COLO668 (cell line): ENCODE measurements around the gene ERRFI1.
A peak's percentile ranks its signal among the peaks of the same experiment; 100 is the strongest.

Source experiments
- DNase-seq: peaks from one replicate; lab custom pipeline; 2025; ENCODE audit not compliant: unreplicated experiment; lab: John Stamatoyannopoulos, UW

ERRFI1 gene

DNA sequence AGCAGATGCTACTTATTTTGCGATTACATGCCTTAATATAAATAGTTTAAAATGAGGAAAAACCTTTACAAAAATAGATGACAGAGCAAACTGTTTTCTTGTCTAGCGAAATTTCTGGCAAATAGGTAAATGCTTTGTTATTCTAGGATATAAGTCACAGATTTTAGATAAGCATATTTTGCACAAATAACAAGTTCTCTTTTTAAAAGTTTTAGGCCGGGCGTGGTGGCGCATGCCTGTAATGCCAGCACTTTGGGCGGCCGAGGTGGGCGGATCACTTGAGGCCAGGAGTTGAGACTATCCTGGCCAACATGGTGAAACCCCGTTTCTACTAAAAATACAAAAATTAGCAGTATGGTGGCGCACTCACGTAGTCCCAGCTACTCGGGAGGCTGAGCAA is 20.3 kb upstream of the ERRFI1 start:
- no peak for DNase-seq

GRCh38 chr1:8043621-8044020 is 17.5 kb upstream of the ERRFI1 start:
- no peak for DNase-seq

DNA sequence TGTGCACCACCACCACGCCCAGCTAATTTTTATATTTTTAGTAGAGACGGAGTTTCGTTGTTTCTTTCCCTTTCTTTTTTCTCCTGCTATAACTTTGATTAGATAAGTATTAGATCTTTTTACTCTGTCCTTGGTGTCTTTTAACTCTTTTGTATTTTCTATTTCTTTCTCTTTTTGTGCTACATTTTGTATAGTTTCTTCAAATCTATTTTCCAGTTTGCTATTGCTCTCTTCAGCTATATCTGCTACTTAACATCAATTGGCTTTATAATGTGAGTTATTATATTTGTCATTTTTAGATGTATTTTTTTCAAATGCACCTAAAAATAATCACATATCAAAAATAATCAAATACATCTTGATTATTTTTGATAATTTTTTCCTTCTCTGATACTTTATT is 16.0 kb upstream of the ERRFI1 start:
- no peak for DNase-seq

- peak; percentile 63 for DNase-seq
Observed at GRCh38 chr1:8040586-8040985, 14.5 kb upstream of the ERRFI1 start.

DNA sequence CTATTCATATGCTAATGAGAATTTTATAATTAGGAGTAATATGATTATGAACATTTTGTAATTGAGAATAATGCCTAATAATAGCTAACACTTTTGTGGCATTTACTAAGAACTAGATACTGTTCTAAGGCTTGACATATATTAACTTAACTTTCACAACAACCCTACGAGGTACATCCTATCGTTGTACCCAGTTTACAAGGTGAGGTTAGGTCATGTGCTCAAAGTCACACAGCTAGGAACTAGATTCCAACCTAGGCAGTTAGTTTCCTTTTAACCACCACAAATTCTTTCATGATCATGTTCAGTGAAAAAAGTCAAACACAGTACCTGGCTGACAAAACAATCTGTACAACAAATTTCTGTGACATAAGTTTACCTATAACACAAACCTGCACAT is 13.0 kb upstream of the ERRFI1 start:
- no peak for DNase-seq

DNA sequence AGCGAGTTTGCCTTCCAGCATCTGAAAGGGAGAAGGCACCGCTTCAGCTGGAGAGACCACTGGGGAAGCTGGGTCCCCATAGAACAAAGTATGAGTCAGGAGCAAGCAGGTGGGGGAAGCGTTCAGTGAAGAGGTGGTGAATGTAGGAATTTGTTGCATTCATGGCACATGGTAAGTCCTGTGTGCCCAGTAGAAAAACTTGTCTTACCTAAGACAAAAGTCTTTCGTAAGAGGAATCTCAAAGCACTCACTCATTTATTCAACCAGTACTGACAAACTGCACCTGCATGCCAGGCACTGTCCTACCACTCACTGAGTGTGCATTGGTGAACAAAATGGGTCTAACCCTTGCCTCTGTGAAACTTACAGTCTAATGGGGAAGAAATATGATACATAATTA is 9.2 kb upstream of the ERRFI1 start:
- no peak for DNase-seq

- no peak for DNase-seq
Observed at GRCh38 chr1:8033322-8033721, 7.2 kb upstream of the ERRFI1 start.

- DNase-seq: no peak
Observed at GRCh38 chr1:8032366-8032910, 6.3 kb upstream of the ERRFI1 start.

- DNase-seq: no peak
Observed at GRCh38 chr1:8031176-8031785, 5.2 kb upstream of the ERRFI1 start.

DNA sequence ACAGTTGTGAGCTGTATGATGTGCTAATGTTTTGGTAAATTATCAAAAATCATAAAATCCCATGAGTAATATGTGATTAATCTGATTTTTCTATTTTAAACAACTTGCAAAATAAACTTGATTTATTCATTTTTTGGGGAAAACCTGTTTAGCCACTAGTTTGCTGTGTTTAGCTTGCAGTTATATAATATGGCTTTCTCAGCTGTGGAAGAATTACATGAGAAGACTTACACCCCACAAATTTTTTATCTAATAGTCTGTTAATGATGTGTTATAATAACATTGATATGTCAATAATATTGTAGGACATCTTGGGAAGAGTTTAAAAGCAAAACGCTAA is 2.4 kb upstream of the ERRFI1 start:
- no peak for DNase-seq

GRCh38 chr1:8027748-8028570 is 1.9 kb upstream of the ERRFI1 start:
- DNase-seq: no peak

- DNase-seq: peak; percentile 33
Observed at GRCh38 chr1:8026976-8027747, 1.1 kb upstream of the ERRFI1 start.

GRCh38 chr1:8025671-8026144 is 401 bp downstream of the ERRFI1 start:
- DNase-seq: peak; percentile 76

DNA sequence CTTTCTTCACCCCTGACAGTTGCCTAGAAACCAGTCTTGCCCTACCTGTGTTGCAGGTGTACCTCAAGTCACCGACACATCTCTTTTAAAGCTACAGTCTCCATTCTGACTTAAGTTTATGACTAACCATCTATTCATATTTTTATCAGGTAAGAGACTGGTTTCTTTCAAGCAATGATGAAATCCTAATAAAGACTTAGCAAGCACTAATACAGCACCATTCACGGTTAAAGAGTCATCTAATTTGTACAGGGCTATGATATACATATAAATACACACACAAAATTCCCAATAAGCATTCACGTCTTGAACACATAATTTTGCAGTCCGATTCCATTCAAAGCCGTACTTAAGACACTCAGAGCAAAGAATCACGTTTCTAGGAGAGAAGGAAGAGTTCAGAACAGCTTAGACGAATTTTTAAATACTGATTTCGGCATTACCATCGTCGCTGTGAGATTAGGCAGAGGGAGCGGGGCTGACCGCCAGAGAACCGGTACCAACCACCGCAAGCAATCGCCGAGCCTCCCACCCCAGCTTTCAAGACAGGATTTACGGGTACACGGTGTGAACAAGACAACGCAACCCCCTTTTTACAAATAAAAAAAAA is 943 bp downstream of the ERRFI1 start:
- peak; percentile 56 for DNase-seq

- DNase-seq: no peak
Observed at GRCh38 chr1:8024329-8024728, 1.8 kb downstream of the ERRFI1 start.

DNA sequence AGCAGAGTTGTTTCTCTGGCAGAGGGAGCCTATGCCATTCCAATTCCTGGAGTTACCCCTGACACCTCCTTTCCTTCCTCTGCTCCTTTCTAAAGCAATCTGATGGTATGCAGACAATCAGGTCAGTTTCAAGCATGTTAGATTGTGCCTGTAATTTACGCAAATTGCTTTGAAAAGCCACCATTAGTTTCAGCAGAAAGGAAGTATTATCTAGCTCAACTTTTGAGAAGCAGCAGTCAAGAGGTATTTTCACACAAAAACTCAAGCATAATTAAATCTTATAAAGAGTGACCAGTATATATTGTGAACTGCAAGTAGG is 2.2 kb downstream of the ERRFI1 start:
- no peak for DNase-seq

DNA sequence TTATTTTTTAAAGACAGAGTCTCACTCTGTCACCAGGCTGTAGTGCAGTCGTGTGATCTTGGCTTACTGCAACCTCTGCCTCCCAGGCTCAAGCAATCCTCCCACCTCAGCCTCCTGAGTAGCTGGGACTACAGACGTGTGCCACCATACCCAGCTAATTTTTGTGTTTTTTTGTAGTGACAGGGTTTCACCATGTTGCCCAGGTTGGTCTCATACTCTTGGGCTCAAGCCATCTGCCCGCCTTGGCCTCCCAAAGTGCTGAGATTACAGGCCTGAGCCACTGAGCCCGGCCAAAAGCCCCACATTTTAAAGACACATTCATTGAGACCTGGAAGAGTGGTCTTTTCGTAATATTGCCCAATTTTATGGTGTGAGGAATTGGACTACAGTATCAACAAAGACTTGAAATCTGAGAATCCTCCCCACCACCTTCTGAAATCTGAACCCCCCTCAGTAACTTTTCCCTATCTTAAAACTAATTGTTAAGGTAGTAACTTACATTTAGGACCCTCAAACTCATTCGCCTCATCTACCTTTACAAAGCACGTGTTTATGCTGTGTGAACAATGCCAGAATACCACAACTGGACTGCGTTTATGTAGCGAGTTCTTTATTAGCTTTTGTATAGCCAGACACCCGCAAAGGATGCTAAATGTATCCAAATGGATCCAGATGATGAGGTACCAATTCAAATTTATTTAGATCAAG is 2.7 kb downstream of the ERRFI1 start:
- no peak for DNase-seq

DNA sequence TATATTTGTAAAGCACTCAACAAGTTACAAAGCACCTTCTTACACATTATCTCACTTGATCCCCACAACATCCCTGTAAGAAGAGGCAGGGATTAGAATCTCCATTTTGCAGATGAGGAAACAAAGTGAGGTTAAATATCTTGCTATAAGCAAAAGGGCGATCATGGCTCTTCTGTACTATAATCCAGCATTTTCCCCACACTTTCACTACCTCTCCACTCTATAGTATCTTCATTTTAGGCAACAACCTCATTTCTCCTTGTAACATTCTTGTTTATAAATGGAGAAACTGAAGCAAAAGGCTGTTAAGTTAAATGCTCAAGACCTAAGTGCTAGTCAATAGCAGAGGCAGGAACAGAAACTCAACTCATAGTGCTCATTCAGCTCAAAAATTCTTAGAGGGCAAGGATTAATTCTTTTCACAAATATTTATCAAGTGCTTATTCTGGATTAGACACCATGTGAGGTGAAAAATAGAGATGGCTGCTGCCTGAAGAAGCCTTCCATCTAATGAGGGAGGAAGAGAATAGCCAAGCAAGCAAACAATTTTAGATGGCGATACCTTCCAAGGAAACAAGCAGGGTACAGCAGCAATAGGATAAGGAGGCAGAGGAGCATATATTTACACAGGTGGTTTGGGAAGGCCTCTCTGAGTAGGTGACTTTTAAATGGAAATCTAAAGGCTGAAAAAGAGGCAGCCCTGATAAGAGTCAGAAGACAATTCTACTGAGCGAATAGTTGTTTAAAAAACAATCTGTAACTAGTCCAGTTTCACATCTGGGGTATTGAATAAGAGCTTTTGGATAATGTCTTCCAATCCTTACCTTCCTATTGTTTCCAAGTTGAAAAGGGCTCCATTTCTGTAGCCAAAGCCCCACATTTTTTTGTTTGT is 3.5 kb downstream of the ERRFI1 start:
- no peak for DNase-seq

DNA sequence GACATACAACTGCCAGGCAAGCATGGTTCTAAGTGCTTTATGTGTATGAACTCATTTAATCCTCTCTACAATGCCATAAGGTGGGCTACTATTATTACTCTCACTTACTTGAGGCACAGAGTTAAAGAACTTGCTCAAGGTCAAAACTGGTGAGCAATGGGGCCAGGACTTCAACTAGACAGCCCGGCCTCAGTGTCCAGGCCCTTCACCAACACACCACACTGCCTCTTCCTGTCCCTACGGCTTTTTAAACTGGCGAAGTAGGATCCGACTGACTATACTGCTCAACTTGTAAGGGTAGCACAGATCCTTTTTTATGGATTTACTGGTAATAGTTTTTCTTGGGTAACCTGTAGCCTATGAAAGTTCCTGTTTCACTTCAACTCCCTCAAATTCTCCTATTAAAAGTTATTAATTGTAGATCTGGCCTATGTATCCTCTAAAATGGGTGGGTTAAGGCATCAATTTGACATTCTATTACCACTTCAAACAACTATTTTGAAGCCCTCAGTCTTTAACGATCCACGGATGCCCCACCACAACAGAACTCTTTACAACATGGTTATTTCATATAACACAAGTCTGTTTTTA is 4.3 kb downstream of the ERRFI1 start:
- no peak for DNase-seq
